ENCODE data around the gene SLC44A4. TPM values are rescaled to one million over a fixed set of nuclear protein-coding genes. Genes with fewer than 3 reads are reported as not detected.
"Not testable (repeated sequence)": the region's sequence is repeated elsewhere in the genome, so short reads cannot be mapped to it uniquely, and the experiment has no call there.

Gene SLC44A4
- total RNA-seq, 1 experiment from 2014 or later, result 3.8 TPM

DNA sequence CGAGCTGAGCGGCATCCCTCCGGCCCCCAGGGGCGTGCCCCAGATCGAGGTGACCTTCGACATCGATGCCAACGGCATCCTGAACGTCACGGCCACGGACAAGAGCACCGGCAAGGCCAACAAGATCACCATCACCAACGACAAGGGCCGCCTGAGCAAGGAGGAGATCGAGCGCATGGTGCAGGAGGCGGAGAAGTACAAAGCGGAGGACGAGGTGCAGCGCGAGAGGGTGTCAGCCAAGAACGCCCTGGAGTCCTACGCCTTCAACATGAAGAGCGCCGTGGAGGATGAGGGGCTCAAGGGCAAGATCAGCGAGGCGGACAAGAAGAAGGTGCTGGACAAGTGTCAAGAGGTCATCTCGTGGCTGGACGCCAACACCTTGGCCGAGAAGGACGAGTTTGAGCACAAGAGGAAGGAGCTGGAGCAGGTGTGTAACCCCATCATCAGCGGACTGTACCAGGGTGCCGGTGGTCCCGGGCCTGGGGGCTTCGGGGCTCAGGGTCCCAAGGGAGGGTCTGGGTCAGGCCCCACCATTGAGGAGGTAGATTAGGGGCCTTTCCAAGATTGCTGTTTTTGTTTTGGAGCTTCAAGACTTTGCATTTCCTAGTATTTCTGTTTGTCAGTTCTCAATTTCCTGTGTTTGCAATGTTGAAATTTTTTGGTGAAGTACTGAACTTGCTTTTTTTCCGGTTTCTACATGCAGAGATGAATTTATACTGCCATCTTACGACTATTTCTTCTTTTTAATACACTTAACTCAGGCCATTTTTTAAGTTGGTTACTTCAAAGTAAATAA is 61.5 kb downstream of the SLC44A4 start:
- H3K27me3 Mint-ChIP-seq (ENCODE audit: low read depth), result not testable (repeated sequence)
- H3K4me2 ChIP-seq (ENCODE audit: insufficient read depth, insufficient read length, low read length), result peak overlapping the region; percentile 28

More for the DNA sequence above, 61.5 kb downstream of the SLC44A4 start:
- H3K18ac ChIP-seq (ENCODE audit: insufficient read length, low read depth, low read length); H3K9ac ChIP-seq (ENCODE audit: extremely low read depth, insufficient read length, low read length); H3K27ac Mint-ChIP-seq; H3K27ac ChIP-seq (ENCODE audit: insufficient read length, low read depth, low read length); H3K79me1 ChIP-seq (ENCODE audit: insufficient read depth, low read depth, low read length, poor library complexity, severe bottlenecking); H3K9me3 ChIP-seq (ENCODE audit: control insufficient read depth, low read depth, low read length); H2BK15ac ChIP-seq (ENCODE audit: low read depth, low read length); H3K27me3 ChIP-seq (ENCODE audit: insufficient read depth, low read length); H2AFZ ChIP-seq (ENCODE audit: low read length); H2BK5ac ChIP-seq (ENCODE audit: insufficient read length, low read length); H3K14ac ChIP-seq (ENCODE audit: insufficient read depth, low read length); H4K8ac ChIP-seq (replicated peaks; ENCODE audit: insufficient read length, low read depth, low read length); H2BK120ac ChIP-seq (ENCODE audit: low read depth, low read length, poor library complexity, severe bottlenecking); H2AK5ac ChIP-seq (ENCODE audit: insufficient read length, low read length); H2BK20ac ChIP-seq (ENCODE audit: low read depth, low read length, poor library complexity, severe bottlenecking); H4K20me1 ChIP-seq (ENCODE audit: control insufficient read depth, insufficient read depth, insufficient read length); H3T11ph ChIP-seq (ENCODE audit: low read length); H4K5ac ChIP-seq (ENCODE audit: insufficient read length, low read depth, low read length); H3K23ac ChIP-seq (ENCODE audit: insufficient read length, low read depth, low read length); H3K4ac ChIP-seq (ENCODE audit: low read depth, low read length); H3K9me3 Mint-ChIP-seq; H3K79me2 ChIP-seq (ENCODE audit: insufficient read depth, low read length); H4K91ac ChIP-seq (ENCODE audit: insufficient read length, low read depth, low read length); H3K4me1 ChIP-seq (ENCODE audit: insufficient read depth, low read length); H3K56ac ChIP-seq (ENCODE audit: insufficient read length, low read depth, low read length); H2BK12ac ChIP-seq (ENCODE audit: insufficient read length, low read depth, low read length); DNase-seq: not testable (repeated sequence)
- H3K36me3 Mint-ChIP-seq (ENCODE audit: insufficient read depth in 1 of 3, low read depth in 3 of 3), result peaks cover 3 to 10% (median 6%) of the 10 kb centered on the region in 3 experiments; a peak in 5 of 7 replicates
- WGBS (ENCODE audit: extremely low coverage, insufficient read length, low lambda C conversion rate), result no CpG with 5 or more reads among the region's 37 CpGs
- H3K4me3 Mint-ChIP-seq, result peak overlapping the region; percentile 38 to 67
- H3K23me2 ChIP-seq (ENCODE audit: insufficient read length, low read depth, low read length, poor library complexity, severe bottlenecking), result peaks cover 16% of the 10 kb centered on the region
- H3K4me1 Mint-ChIP-seq, result peaks cover 28 to 32% of the 10 kb centered on the region in 2 experiments
